GM12878 (cell line): Measurements from ENCODE around the gene MRPS18B. TPM values are rescaled to one million over a fixed set of nuclear protein-coding genes. Genes with fewer than 3 reads are reported as not detected.
A peak's percentile ranks its signal among the peaks of the same experiment; 100 is the strongest.

Experiments used
- ETV6 ChIP-seq, 2 experiments: fragments of 450-650 bp in 1 of 2; IDR thresholded peaks in 1 of 2; conservative IDR thresholded peaks in 1 of 2; 2 replicates each; pipeline ENCODE4 v1.6.1; 2014; ENCODE audit warnings: antibody characterized with exemption in 1 of 2, borderline replicate concordance in 1 of 2, low read depth in 1 of 2, mild to moderate bottlenecking in 1 of 2, moderate library complexity in 1 of 2
- HDGF ChIP-seq: fragments of 450-650 bp; IDR thresholded peaks from 2 replicates; pipeline ENCODE4 v1.6.1; 2016; ENCODE audit warnings: antibody characterized with exemption
- IRF3 ChIP-seq: fragments of 450-650 bp; IDR thresholded peaks from 2 replicates; pipeline ENCODE4 v1.6.1; 2014; ENCODE audit warnings: mild to moderate bottlenecking
- IRF4 ChIP-seq: IDR thresholded peaks from 2 replicates; pipeline ENCODE4 v1.6.1; 2011; ENCODE audit warnings: low read depth, low read length
- KLF5 ChIP-seq: fragments of 450-650 bp; IDR thresholded peaks from 2 replicates; pipeline ENCODE4 v1.6.1; 2014; ENCODE audit warnings: mild to moderate bottlenecking; ENCODE audit not compliant: partially characterized antibody
- LARP7 ChIP-seq: fragments of 450-650 bp; IDR thresholded peaks from 2 replicates; pipeline ENCODE4 v1.6.1; 2017; ENCODE audit warnings: mild to moderate bottlenecking
- MTA2 ChIP-seq: fragments of 450-650 bp; IDR thresholded peaks from 2 replicates; pipeline ENCODE4 v1.6.1; 2016; ENCODE audit warnings: low read depth, mild to moderate bottlenecking, moderate library complexity
- NKRF ChIP-seq: fragments of 450-650 bp; conservative IDR thresholded peaks from 2 replicates; pipeline ENCODE4 v1.6.1; 2017; ENCODE audit warnings: mild to moderate bottlenecking, moderate library complexity
- PML ChIP-seq: IDR thresholded peaks from 2 replicates; pipeline ENCODE4 v1.6.1; 2012; ENCODE audit warnings: low read length, inconsistent platforms
- RELA ChIP-seq: fragments of 450-650 bp; IDR thresholded peaks from 2 replicates; pipeline ENCODE4 v1.8.0; 2014; ENCODE audit warnings: borderline replicate concordance; ENCODE audit not compliant: partially characterized antibody
- REST ChIP-seq: IDR thresholded peaks from 2 replicates; pipeline ENCODE4 v1.6.1; 2012; ENCODE audit warnings: mild to moderate bottlenecking, low read depth, low read length
- SIN3A ChIP-seq: IDR thresholded peaks from 2 replicates; pipeline ENCODE4 v1.6.1; 2012; ENCODE audit warnings: low read depth, low read length, improper control_type of control experiment
- SIX5 ChIP-seq: IDR thresholded peaks from 2 replicates; pipeline ENCODE4 v1.6.1; 2011; ENCODE audit warnings: mild to moderate bottlenecking, low read depth, low read length, moderate library complexity; ENCODE audit not compliant: severe bottlenecking
- TBL1XR1 ChIP-seq: IDR thresholded peaks from 2 replicates; pipeline ENCODE4 v1.6.1; 2012; ENCODE audit warnings: low read depth, low read length, improper control_type of control experiment
- ZBED1 ChIP-seq: IDR thresholded peaks from 2 replicates; pipeline ENCODE4 v1.6.1; 2016; ENCODE audit warnings: borderline replicate concordance
- ZBTB11 ChIP-seq: fragments of 450-650 bp; formaldehyde crosslinking; IDR thresholded peaks from 2 replicates; pipeline ENCODE4 v1.5.0; 2022; ENCODE audit warnings: mild to moderate bottlenecking, missing genetic modification characterization
- ZNF217 ChIP-seq: fragments of 450-650 bp; IDR thresholded peaks from 2 replicates; pipeline ENCODE4 v1.6.1; 2017; ENCODE audit warnings: antibody characterized with exemption, mild to moderate bottlenecking
- polyA plus RNA-seq, 11 experiments: library from polyadenylated mRNA; depleted of rRNA in 4 of 11; unstranded in 6 of 11; stranded (reverse) in 5 of 11; fragments of >200 nt; fragmentation: Nextera tagmentation in 4 of 11; fragmentation: Illumina TruSeq in 1 of 11; extraction: Ambion mirVana in 4 of 11; extraction: Trizol in 1 of 11; gene quantifications; 1 replicate in 1 of 11; 2 replicates in 10 of 11; pipeline versions ENCODE4 v1.2.1 to v1.2.3, GENCODE V29; 2011 to 2016; ENCODE audit warnings: inconsistent platforms in 2 of 11, missing spikeins in 2 of 11, low read depth in 1 of 11
- total RNA-seq, 4 experiments: library from RNA; depleted of rRNA in 3 of 4; stranded (reverse); fragments of >200 nt in 3 of 4; fragmentation: Illumina TruSeq in 1 of 4; extraction: Trizol in 1 of 4; gene quantifications; 2 replicates each; pipeline versions ENCODE4 v1.2.1 to v1.2.3, GENCODE V29; 2013 to 2021

The MRPS18B gene
- total and polyA plus RNA-seq, 10 of the 15 experiments (the other 5 are each of a cell fraction or from before 2014, with no cell fraction given), result 80.9 to 259 (median 140) TPM

GRCh38 chr6:30647242-30648116 lies 29.8 kb downstream of the MRPS18B start (continued):
- TF ChIP-seq NKRF (peak; percentile 76), MTA2 (no peak), ZBTB11 (CRISPR knock-in tag) (no peak), IRF4 (no peak), TBL1XR1 (no peak), PML (no peak), ZNF217 (no peak), KLF5 (no peak), IRF3 (no peak), REST (no peak), SIX5 (no peak), RELA (peak; percentile 15), HDGF (no peak), ETV6 (conservative IDR thresholded peaks at IDR 0.05 in 1 of 2, IDR thresholded peaks at IDR 0.05 in 1 of 2; ENCODE audit: borderline replicate concordance in 1 of 2, low read depth in 1 of 2) (no peak), LARP7 (peak; percentile 94; the same call in 1 of the 2 replicates), ZBED1 (no peak), SIN3A (no peak; the same call in 1 of the 2 replicates)
